Stimulated activated CD8-positive, alpha-beta memory T cell treated with anti-CD3 and anti-CD28 coated beads, Interleukin-2, amount 100 ng/mL, for 48 hours (primary cell): ENCODE results near the gene RHO.

Experiments
- DNase-seq, 2 donors: peaks; one replicate each; pipeline ENCODE4 v3.0.0-alpha.2; 2020; ENCODE audit warnings: low read depth in 2 of 2

The RHO gene

DNA sequence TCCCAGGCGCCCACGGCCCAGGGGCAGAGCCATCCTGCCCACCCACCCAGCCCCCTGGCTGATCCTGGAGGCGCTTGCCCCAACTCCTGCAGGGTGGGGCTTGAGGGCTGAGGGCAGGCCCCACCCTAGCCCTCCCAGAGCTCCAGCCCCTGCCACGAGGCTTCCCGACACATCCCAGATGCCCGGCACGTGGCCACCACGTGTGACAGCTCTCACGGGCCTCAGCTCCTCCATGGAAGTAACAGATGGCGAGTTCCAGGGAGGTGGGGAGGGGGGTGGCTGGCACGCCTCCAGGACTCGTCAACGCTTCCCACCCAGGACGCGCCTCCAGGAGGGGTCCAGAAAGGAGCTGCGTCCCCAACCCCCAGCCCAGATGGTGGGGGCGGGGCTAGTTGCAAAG lies 48.9 kb downstream of the RHO start:
- DNase-seq, result no peak

DNA sequence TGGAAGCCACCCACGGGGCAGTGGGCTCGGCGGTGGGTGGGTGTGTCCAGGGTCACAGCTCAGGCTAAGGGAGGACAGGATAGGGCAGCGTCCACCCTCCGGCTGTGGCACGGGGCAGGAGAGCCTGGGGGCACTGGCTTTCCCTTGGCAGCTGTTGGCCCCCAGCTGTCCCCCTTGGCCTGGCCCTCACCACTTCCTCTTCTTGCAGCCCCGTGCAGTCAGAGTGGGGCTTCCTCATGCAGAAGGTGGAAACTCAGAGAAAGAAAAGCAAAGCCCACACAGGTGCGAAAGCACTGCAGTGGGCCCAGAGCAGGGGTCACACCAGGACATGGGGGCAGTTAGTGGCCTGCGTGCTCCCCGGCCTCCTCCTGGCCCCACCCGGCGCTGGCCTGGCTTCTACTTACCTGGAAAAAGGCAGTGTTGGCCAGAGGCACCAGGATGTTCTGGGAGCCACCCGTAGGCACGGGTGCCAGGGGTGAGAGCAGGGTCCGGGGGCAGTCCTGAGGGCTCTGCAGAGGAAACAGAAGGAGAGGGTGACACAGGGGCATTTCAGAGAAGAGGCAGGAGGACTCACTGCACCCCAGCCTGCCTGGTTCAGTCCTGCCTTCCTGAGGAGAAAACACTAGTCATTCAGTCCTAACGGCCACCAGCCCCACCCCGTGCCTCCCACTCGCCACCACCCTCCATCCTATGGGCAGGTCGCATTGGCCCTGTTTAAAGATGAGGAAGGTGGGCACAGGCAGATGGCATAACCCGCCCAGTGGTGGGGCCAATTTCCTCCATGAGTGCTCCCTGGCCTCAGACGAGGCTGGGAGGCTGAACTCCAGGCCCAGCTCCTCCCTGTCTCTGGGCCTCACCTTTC lies 49.7 kb downstream of the RHO start:
- DNase-seq, result no peak

DNA sequence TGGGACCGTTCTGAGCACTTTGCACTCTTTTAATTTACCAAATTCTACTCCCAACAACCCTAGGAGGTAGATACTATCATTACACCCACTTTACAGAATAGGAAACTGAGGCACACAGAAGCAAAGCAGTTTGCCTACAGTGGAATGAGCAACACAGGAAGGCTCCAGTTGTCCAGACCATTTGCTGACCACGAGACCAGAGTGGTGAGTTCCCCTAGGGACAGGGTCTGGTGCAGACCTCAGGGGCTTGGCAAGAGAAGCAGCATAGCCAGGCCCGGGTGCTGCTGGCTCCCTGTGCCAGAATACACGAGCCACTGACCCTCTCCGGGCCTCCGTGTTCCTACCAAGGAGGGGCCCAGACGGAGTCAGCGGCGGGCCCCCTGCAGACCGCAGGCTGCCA lies 51.6 kb downstream of the RHO start:
- no peak for DNase-seq

DNA sequence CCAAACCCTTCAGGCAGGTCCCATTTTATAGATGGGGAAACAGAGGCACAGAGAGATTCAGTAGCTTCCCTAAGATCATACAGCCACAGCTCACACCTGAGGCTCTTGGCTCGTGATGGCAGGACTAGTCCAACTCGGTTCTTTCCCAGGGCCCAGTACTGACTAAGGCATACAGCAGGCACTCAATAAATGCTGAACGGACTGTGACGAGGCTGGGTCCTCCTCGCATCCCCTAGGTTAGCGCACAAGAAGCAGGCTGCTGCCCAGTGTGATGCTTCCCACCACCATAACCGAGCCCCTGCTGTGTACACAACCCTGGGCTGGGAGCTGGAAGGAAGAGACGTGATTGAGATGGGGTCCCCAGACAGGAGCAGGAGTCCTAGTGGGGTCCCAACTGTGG lies 53.2 kb downstream of the RHO start:
- DNase-seq, result no peak

DNA sequence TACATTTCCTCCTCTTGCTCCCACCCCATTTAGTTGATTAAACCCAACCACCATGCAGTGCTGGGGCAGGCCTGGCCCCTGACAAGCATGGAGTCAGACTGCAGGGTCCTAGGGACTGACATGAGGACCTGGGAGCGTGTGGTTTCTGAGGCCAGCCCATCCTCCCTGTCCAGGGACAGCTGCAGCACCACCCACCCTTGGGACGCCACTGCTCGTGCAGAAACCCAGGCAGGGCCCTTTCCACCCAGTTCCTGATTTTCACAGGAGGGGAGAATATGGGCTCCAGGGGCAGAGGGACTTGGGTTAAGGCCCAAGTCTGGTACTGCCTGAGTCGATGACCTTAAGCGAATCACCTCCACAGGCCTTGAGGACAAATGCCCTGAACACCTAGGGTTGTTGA lies 54.4 kb downstream of the RHO start:
- DNase-seq, result no peak

DNA sequence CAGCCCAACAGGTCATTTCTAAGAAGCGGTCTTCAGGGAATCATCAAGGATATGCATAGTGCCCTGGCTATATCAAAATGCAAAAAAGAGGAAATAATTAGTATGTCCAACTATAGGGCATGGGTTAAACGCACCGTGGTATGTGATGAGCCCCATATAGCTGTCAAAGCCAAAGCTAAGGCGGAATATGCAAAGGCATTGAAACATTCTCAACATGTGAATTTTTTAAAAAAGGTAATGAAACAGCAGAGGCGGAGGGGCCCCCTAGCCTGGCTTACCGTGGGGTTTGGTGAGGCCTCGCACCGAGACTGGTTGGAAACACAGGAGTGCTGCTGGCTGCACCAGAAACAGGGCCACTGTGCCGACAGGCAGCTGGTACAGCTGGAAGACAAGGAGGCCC lies 54.9 kb downstream of the RHO start:
- DNase-seq, result no peak

DNA sequence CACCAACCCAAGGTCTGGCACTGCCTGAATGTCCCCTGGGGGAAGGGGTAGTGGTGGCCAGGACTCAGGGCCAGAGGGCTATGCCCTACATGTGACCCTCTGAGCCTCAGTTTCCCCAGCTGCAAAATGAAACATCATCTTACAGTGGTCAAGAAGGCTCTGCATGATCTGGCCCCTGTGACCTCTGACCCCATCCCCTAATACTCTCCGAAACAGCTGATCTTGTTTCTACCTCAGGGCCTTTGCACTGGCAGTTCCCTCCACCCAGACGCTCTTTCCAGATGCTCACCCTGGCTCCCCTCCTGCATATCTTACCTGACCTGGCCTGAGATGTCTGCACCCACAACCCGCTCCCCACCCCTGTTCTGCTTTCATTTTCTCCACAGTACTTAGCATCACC lies 56.2 kb downstream of the RHO start:
- DNase-seq, result no peak
